Naive B cell (primary cell): ENCODE measurements around the gene MYOM1. TPM values are rescaled to one million over a fixed set of nuclear protein-coding genes. Genes with fewer than 3 reads are reported as not detected.

Experiments used
- ATAC-seq, 2 donors: fragments of 150-1000 bp; cut with Tn5 transposase; 2 replicates each; pipeline ENCODE4 v1.10.0; 2021; ENCODE audit warnings: low read depth in 2 of 2, mild to moderate bottlenecking in 2 of 2, moderate library complexity in 2 of 2
- DNase-seq: peaks from one replicate; pipeline ENCODE4 v3.0.0; 2022
- H3K27ac Mint-ChIP-seq, 6 donors: one replicate each; pipeline ENCODE4 v1.8.0; 2020 to 2022; ENCODE audit warnings: mild to moderate bottlenecking in 6 of 6, mixed read lengths in 6 of 6, moderate library complexity in 5 of 6, inconsistent platforms in 2 of 6
- H3K27me3 Mint-ChIP-seq, 3 donors: one replicate each; pipeline ENCODE4 v1.8.0; 2021 to 2022; ENCODE audit warnings: mixed read lengths in 3 of 3, mild to moderate bottlenecking in 1 of 3
- H3K36me3 Mint-ChIP-seq, 2 donors: one replicate each; pipeline ENCODE4 v1.8.0; 2020 to 2022; ENCODE audit warnings: mixed read lengths in 2 of 2, inconsistent platforms in 1 of 2, mild to moderate bottlenecking in 1 of 2
- H3K4me1 Mint-ChIP-seq, 3 donors: one replicate each; pipeline ENCODE4 v1.8.0; 2020 to 2022; ENCODE audit warnings: mixed read lengths in 3 of 3, inconsistent platforms in 1 of 3, mild to moderate bottlenecking in 1 of 3, moderate library complexity in 1 of 3
- H3K4me3 Mint-ChIP-seq, 8 donors: one replicate each; pipeline ENCODE4 v1.8.0; 2020 to 2022; ENCODE audit warnings: mild to moderate bottlenecking in 8 of 8, mixed read lengths in 8 of 8, moderate library complexity in 8 of 8, inconsistent platforms in 2 of 8
- H3K9me3 Mint-ChIP-seq, 7 donors: one replicate each; pipeline ENCODE4 v1.8.0; 2020 to 2022; ENCODE audit warnings: mixed read lengths in 7 of 7, mild to moderate bottlenecking in 5 of 7, inconsistent platforms in 2 of 7, moderate library complexity in 1 of 7
- polyA plus RNA-seq, 6 donors: library from polyadenylated mRNA; unstranded; fragments of 300-500 nt; fragmentation: Illumina TruSeq; gene quantifications; one replicate each; pipeline ENCODE4 v1.2.3, GENCODE V29; 2021; ENCODE audit warnings: low read depth in 6 of 6

Gene MYOM1
- polyA plus RNA-seq, 6 donors from 2014 or later: 0.08 to 1.5 (median 0.85) TPM; not detected in 1

- no peak overlapping the region for H3K4me3 Mint-ChIP-seq
- no peaks in the 10 kb centered on the region for H3K27me3 Mint-ChIP-seq
- DNase-seq: no peak
- H3K36me3 Mint-ChIP-seq: peaks cover 0 to 2% of the 10 kb centered on the region in 2 donors
- no peak overlapping the region for H3K27ac Mint-ChIP-seq
- no peaks in the 10 kb centered on the region for H3K4me1 Mint-ChIP-seq
- H3K9me3 Mint-ChIP-seq: no peaks in the 10 kb centered on the region
- no peak for ATAC-seq
These were observed 62.7 kb downstream of the MYOM1 start for GRCh38 chr18:3157086-3157485.

GRCh38 chr18:3156325-3156640 is 63.5 kb downstream of the MYOM1 start:
- no peak overlapping the region for H3K27ac Mint-ChIP-seq
- no peaks in the 10 kb centered on the region for H3K4me1 Mint-ChIP-seq
- ATAC-seq (no peak), DNase-seq (no peak)
- H3K27me3 Mint-ChIP-seq: no peaks in the 10 kb centered on the region
- no peak overlapping the region for H3K4me3 Mint-ChIP-seq
- no peaks in the 10 kb centered on the region for H3K9me3 Mint-ChIP-seq
- H3K36me3 Mint-ChIP-seq: no peaks in the 10 kb centered on the region

- DNase-seq (no peak), ATAC-seq (no peak)
- no peaks in the 10 kb centered on the region for H3K36me3 Mint-ChIP-seq
- no peaks in the 10 kb centered on the region for H3K9me3 Mint-ChIP-seq
- no peak overlapping the region for H3K27ac Mint-ChIP-seq
- no peak overlapping the region for H3K4me3 Mint-ChIP-seq
- no peaks in the 10 kb centered on the region for H3K4me1 Mint-ChIP-seq
- H3K27me3 Mint-ChIP-seq: no peaks in the 10 kb centered on the region
These were observed 65.6 kb downstream of the MYOM1 start for GRCh38 chr18:3154214-3154613.

GRCh38 chr18:3153107-3153704 is 66.6 kb downstream of the MYOM1 start:
- peaks cover 0 to 4% of the 10 kb centered on the region in 2 donors for H3K36me3 Mint-ChIP-seq
- peak overlapping the region in 1 of 6 donors; percentile 15 for H3K27ac Mint-ChIP-seq
- no peak for ATAC-seq
- no peaks in the 10 kb centered on the region for H3K9me3 Mint-ChIP-seq
- peak overlapping the region in 1 of 8 donors; percentile 65 for H3K4me3 Mint-ChIP-seq
- H3K27me3 Mint-ChIP-seq: no peaks in the 10 kb centered on the region
- no peaks in the 10 kb centered on the region for H3K4me1 Mint-ChIP-seq
- no peak for DNase-seq

- Mint-ChIP-seq H3K4me3 (no peak overlapping the region), H3K4me1 (no peaks in the 10 kb centered on the region), H3K9me3 (no peaks in the 10 kb centered on the region), H3K27me3 (no peaks in the 10 kb centered on the region), H3K27ac (peak overlapping the region in 1 of 6 donors; percentile 6), H3K36me3 (peaks cover 0 to 7% of the 10 kb centered on the region in 2 donors)
- ATAC-seq: no peak
- DNase-seq: no peak
These were observed 67.5 kb downstream of the MYOM1 start for GRCh38 chr18:3152294-3152693.

DNA sequence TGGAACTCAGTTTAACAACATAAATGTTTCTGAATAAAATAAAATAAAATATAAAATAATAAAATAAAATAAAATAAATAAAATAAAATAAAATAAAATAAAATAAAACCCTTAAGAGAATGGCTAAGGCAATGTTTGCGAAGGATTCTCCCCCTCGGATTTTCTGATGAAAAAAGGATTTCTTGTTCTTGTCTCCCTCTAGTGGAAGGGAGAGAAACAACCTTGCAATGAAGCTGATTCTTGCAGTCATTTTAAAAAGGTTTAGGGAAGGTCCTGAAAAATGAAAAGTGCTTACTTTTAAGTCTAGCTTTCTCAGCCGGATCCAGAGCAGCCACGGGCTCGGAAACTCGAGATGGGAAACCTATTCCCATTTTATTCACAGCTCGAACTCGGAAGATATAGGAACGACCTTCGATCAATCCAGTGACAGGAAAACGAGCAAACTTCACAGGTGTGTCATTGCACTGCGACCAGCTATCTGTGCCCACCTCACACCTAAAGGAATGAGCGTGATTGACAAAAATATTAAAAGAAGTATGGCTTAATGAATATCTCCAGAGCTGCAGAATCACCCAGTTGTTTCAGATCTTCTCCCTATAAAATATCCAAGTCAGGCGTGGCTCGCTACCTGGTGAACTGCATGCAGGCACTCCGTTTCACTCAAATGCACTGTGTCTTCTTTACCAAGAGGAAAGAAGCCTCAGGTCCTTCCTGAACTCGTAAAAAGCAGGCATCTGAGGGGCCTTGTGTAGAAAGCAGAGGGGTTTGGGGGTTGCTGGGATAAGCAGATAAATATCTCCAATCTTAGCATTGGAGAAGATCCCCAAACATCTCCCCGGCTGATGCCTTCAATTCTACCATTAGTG is 68.1 kb downstream of the MYOM1 start:
- no peaks in the 10 kb centered on the region for H3K4me1 Mint-ChIP-seq
- DNase-seq (peak; percentile 24), ATAC-seq (no peak)
- H3K36me3 Mint-ChIP-seq: peaks cover 0 to 7% of the 10 kb centered on the region in 2 donors
- no peak overlapping the region for H3K4me3 Mint-ChIP-seq
- H3K9me3 Mint-ChIP-seq: no peaks in the 10 kb centered on the region
- peak overlapping the region in 1 of 6 donors; percentile 6 for H3K27ac Mint-ChIP-seq
- H3K27me3 Mint-ChIP-seq: no peaks in the 10 kb centered on the region

DNA sequence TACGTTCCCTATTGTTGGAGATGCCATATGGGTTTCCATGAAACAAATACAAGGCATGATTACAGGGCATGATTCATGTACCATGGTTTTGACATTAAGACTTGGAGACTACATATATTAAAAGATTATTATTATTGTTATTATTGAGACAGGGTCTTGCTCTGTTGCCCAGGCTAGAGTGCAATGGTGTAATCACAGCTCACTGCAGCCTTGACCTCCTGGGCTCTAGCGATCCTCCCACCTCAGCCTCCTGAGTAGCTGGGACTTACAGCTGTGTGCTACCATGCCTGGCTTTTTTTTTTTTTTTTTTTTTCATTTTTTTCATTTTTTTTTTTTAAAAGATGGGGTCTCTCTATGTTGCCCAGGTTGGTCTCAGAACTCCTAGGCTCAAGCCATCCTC is 69.1 kb downstream of the MYOM1 start:
- no peak overlapping the region for H3K4me3 Mint-ChIP-seq
- peaks cover 0 to 7% of the 10 kb centered on the region in 2 donors for H3K36me3 Mint-ChIP-seq
- ATAC-seq (no peak), DNase-seq (no peak)
- no peak overlapping the region for H3K27ac Mint-ChIP-seq
- H3K9me3 Mint-ChIP-seq: no peaks in the 10 kb centered on the region
- no peaks in the 10 kb centered on the region for H3K27me3 Mint-ChIP-seq
- no peaks in the 10 kb centered on the region for H3K4me1 Mint-ChIP-seq

GRCh38 chr18:3150274-3150673 is 69.5 kb downstream of the MYOM1 start:
- Mint-ChIP-seq H3K4me1 (no peaks in the 10 kb centered on the region), H3K27me3 (no peaks in the 10 kb centered on the region), H3K9me3 (no peaks in the 10 kb centered on the region), H3K36me3 (peaks cover 0 to 7% of the 10 kb centered on the region in 2 donors), H3K4me3 (no peak overlapping the region), H3K27ac (no peak overlapping the region)
- DNase-seq: no peak
- no peak for ATAC-seq

DNA sequence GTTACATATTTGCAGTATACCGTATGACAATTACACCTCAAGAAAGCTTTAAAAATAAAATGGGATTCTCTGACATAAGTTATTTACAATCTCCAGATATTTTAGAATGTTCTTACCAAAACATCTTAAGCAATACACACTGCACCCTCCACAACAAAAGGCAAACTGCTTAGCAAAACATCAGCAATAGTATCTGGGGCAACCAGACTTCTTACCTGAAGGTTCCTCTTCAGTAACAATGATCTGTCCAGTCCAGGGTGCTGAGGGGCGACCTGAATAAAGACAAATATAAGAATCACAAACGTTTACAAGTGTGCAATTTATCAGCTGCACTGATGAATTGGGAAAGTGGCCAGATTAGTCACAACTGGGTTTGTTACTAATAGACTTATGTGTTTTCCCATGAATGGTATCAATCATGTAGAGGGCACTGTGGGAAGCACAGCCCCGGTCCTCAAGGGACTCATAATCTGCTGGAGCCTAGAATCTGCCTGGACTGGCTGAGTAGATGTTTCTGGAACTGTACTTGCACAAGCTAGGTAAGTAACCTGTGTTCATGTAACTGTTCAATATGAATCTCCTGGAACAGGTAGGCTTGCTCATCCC is 70.7 kb downstream of the MYOM1 start:
- no peaks in the 10 kb centered on the region for H3K27me3 Mint-ChIP-seq
- DNase-seq (no peak), ATAC-seq (no peak)
- no peaks in the 10 kb centered on the region for H3K4me1 Mint-ChIP-seq
- H3K9me3 Mint-ChIP-seq: peaks cover 0 to 1% (median 0%) of the 10 kb centered on the region in 7 donors
- H3K36me3 Mint-ChIP-seq: peaks cover 0 to 7% of the 10 kb centered on the region in 2 donors
- H3K4me3 Mint-ChIP-seq: no peak overlapping the region
- H3K27ac Mint-ChIP-seq: no peak overlapping the region

DNA sequence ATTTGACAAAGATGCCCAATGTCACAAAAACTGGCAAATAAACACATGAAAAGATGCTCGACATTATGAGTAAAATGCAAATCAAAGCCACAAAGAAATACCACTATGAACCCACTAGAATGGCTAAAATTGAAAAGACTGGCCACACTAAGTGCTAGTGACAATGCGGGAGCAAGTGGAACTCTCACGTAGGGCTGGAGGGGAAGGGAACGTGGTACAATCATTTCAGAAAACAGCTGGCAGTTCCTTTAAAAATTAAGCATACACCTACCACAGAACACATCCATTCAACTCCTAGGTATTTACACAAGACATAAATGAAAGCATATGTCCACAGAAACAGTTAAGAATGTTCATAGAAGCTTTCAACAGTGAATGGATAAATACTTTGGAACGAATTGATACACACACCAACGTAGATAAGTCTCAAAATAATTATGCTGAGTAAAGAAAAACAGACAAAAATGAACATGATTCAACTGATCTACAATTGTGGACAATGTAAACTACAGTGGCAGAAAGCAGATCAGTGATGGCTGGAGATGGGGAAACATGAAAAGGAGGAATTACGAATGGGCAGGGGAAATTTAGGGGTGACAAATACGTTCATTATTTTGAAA is 71.7 kb downstream of the MYOM1 start:
- peaks cover 0 to 11% of the 10 kb centered on the region in 2 donors for H3K36me3 Mint-ChIP-seq

GRCh38 chr18:3140986-3141639 is 78.7 kb downstream of the MYOM1 start:
- peaks cover 5 to 11% (median 9%) of the 10 kb centered on the region in 7 donors for H3K9me3 Mint-ChIP-seq
- no peak for DNase-seq
- no peaks in the 10 kb centered on the region for H3K4me1 Mint-ChIP-seq
- peaks cover 11 to 23% of the 10 kb centered on the region in 2 donors for H3K36me3 Mint-ChIP-seq
- no peak overlapping the region for H3K4me3 Mint-ChIP-seq
- no peaks in the 10 kb centered on the region for H3K27me3 Mint-ChIP-seq
- ATAC-seq: no peak
- no peak overlapping the region for H3K27ac Mint-ChIP-seq

More for the DNA sequence above, 71.7 kb downstream of the MYOM1 start:
- DNase-seq (no peak), ATAC-seq (no peak)
- Mint-ChIP-seq H3K27me3 (no peaks in the 10 kb centered on the region), H3K4me1 (no peaks in the 10 kb centered on the region), H3K27ac (peak overlapping the region in 1 of 6 donors; percentile 60), H3K9me3 (peaks cover 0 to 4% (median 2%) of the 10 kb centered on the region in 7 donors), H3K4me3 (no peak overlapping the region)

GRCh38 chr18:3140342-3140741 is 79.4 kb downstream of the MYOM1 start:
- ATAC-seq (no peak), DNase-seq (no peak)
- no peaks in the 10 kb centered on the region for H3K27me3 Mint-ChIP-seq
- H3K9me3 Mint-ChIP-seq: peaks cover 5 to 11% (median 9%) of the 10 kb centered on the region in 7 donors
- H3K4me3 Mint-ChIP-seq: no peak overlapping the region
- no peak overlapping the region for H3K27ac Mint-ChIP-seq
- no peaks in the 10 kb centered on the region for H3K4me1 Mint-ChIP-seq
- peaks cover 11 to 23% of the 10 kb centered on the region in 2 donors for H3K36me3 Mint-ChIP-seq

DNA sequence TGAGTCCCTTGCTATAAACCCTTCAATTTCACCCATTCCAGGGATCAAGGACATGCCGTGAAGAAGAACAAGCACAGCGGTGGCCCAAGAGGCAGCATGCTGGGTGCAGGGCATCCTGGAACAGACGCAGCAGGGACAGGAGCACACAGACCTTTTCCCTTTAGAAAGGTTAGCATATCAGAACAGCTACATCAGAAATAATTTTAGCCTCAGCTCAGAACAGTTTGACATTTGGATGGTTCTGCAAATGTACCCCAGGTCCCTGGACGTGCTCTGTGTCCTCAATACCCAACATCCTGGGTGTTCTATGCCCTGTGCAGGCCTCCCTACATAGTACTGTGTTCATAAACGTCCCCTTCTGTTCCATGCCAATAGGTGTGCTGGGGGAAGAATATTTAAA is 80.4 kb downstream of the MYOM1 start:
- H3K9me3 Mint-ChIP-seq: peaks cover 5 to 10% (median 9%) of the 10 kb centered on the region in 7 donors
- H3K4me3 Mint-ChIP-seq: no peak overlapping the region
- H3K27ac Mint-ChIP-seq: peak overlapping the region in 1 of 6 donors; percentile 86
- DNase-seq: no peak
- no peaks in the 10 kb centered on the region for H3K27me3 Mint-ChIP-seq
- peaks cover 11 to 23% of the 10 kb centered on the region in 2 donors for H3K36me3 Mint-ChIP-seq
- no peak for ATAC-seq
- no peaks in the 10 kb centered on the region for H3K4me1 Mint-ChIP-seq
